Measurements from ENCODE around the gene TMCO6. TPM values are rescaled to one million over a fixed set of nuclear protein-coding genes. Genes with fewer than 3 reads are reported as not detected.
"Not testable (repeated sequence)": the region's sequence is repeated elsewhere in the genome, so short reads cannot be mapped to it uniquely, and the experiment has no call there.

Gene TMCO6
- total RNA-seq (10 to 100 TPM; 18.3 to 55.2 (median 24.5) TPM), polyA plus RNA-seq (10 to 100 TPM; 12.0 to 21.0 (median 18.2) TPM)
- long read RNA-seq, donor 1, partial matches to known transcripts, result 5 of 11 reads
- long read RNA-seq, donor 1, other reads (novel, unspliced or antisense), result 0 of 11 reads
- long read RNA-seq, donor 2, partial matches to known transcripts, result 232 of 241 reads
- long read RNA-seq, donor 2, other reads (novel, unspliced or antisense), result 7 of 241 reads

GRCh38 chr5:140639148-140639981, at the start of gene TMCO6:
Gene TMCO6, plus strand, starts transcription at chr5:140639451. Its CDS starts 77 bp downstream, at chr5:140639528.
- 0 to 1% (median 1%) methylated on average over 57 to 63 of the region's 63 CpGs for WGBS, 5 donors
- Histone ChIP-seq H3K4me1 (peaks cover 9 to 63% (median 37%) of the 10 kb centered on the region in 6 donors), H3K27me3 (replicated peaks in 1 of 7) (no peaks in the 10 kb centered on the region), H3K9me3 (no peaks in the 10 kb centered on the region), H3K4me3 (peak within 1 kb of the TSS; percentile 49 to 83 (median 72)), H3K36me3 (peaks cover 0 to 31% (median 22%) of the 10 kb centered on the region in 6 donors), H3K27ac (peak within 1 kb of the TSS; percentile 78 to 98 (median 94))
- TF ChIP-seq, protein P1, sequence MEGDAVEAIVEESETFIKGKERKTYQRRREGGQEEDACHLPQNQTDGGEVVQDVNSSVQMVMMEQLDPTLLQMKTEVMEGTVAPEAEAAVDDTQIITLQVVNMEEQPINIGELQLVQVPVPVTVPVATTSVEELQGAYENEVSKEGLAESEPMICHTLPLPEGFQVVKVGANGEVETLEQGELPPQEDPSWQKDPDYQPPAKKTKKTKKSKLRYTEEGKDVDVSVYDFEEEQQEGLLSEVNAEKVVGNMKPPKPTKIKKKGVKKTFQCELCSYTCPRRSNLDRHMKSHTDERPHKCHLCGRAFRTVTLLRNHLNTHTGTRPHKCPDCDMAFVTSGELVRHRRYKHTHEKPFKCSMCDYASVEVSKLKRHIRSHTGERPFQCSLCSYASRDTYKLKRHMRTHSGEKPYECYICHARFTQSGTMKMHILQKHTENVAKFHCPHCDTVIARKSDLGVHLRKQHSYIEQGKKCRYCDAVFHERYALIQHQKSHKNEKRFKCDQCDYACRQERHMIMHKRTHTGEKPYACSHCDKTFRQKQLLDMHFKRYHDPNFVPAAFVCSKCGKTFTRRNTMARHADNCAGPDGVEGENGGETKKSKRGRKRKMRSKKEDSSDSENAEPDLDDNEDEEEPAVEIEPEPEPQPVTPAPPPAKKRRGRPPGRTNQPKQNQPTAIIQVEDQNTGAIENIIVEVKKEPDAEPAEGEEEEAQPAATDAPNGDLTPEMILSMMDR (IDR thresholded peaks at IDR 0.05 in 8 of 11, conservative IDR thresholded peaks at IDR 0.05 in 3 of 11), result peak; percentile 37 to 94 (median 88)
- TF ChIP-seq POLR2AphosphoS5 (IDR thresholded peaks at IDR 0.05) (peak; percentile 95 to 96 (median 96)), POLR2A (IDR thresholded peaks at IDR 0.05) (peak in 2 of 3 donors; percentile 42 to 52)
- peak; percentile 100 for DNase-seq
- intact Hi-C loops (cut with DNase I; ENCODE audit: low total_unique reads), result loop anchor here (5.0 kb wide), 1 partner anchor 72 kb away; no protein-coding TSS in a partner anchor

DNA sequence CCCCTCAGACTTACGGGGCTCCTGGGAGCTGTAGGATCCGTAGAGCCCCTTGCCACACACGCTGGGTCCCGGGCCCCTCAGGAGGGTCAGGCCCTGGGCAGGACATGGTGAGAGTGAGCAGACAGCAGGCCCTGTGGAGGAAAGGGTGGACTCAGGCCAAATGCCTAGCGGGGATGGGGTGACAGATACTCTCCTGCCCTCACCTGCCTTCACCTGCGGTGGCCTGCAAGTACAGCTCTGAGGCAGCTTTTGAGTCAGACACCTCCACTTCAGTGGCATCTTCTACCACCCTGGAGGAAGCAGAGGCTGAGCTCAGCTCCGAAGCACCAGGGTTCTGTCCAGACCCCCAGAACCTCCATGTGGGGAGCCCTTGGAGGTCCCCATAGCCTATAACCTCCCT, 48.4 kb upstream of the TMCO6 start:
- Histone ChIP-seq H3K36me3 (no peaks in the 10 kb centered on the region), H3K27me3 (replicated peaks in 1 of 7) (no peaks in the 10 kb centered on the region), H3K9me3 (no peaks in the 10 kb centered on the region), H3K27ac (peak overlapping the region in 6 of 8 donors; percentile 20 to 89 (median 78)), H3K4me1 (peaks cover 10 to 75% (median 32%) of the 10 kb centered on the region in 6 donors), H3K4me3 (peak overlapping the region in 3 of 8 donors; percentile 23 to 41 (median 31))
- DNase-seq, result no peak
- intact Hi-C loops (cut with DNase I; ENCODE audit: low total_unique reads), result no loop called here
- 92 to 96% (median 95%) methylated on average over 4 to 7 of the region's 7 CpGs for WGBS, 5 donors
- TF ChIP-seq POLR2A (IDR thresholded peaks at IDR 0.05) (no peak), POLR2AphosphoS5 (IDR thresholded peaks at IDR 0.05) (no peak)
- TF ChIP-seq, protein P1 (IDR thresholded peaks at IDR 0.05 in 8 of 11, conservative IDR thresholded peaks at IDR 0.05 in 3 of 11), result no peak

DNA sequence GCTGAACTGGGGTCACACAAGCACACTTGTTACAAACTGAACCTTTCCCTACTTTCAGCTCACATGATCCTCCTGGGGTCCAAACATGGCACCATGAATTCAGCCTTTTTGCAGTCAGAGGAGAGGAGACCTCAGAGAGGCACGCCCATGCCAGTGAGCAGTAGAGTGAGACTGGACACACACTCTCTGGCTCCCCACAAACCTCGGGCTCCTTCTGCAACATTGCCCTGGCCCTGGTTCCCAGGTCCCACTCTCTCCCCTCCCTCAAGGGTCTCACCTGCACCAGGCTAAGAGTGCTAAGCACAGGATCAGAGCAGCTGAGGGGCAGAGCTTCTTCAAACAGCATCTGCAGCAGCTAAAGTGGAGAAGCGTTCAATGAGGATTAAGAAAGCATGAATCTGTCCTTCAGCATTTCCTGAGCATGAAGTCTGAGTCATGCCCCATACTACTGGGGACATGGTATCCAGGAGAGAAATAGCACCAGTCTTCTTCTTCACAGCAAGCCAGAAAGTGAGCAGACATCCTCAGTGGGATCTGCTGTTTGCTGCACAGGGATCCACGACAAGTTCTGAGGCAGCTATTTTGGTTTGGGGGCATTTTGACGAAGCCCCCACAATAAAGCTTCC, 47.4 kb upstream of the TMCO6 start:
- WGBS, 5 donors, result 65 to 76% (median 69%) methylated on average over 5 of the region's 5 CpGs
- no peaks in the 10 kb centered on the region for H3K27me3 ChIP-seq (replicated peaks in 1 of 7)
- DNase-seq, result no peak
- intact Hi-C loops (cut with DNase I; ENCODE audit: low total_unique reads), result no loop called here
- H3K4me1 ChIP-seq, result peaks cover 11 to 85% (median 41%) of the 10 kb centered on the region in 6 donors
- H3K27ac ChIP-seq, result peak overlapping the region in 7 of 8 donors; percentile 35 to 89 (median 75)
- H3K4me3 ChIP-seq, result peak overlapping the region in 4 of 8 donors; percentile 8 to 41 (median 27)
- H3K36me3 ChIP-seq, result no peaks in the 10 kb centered on the region
- H3K9me3 ChIP-seq, result no peaks in the 10 kb centered on the region
- TF ChIP-seq POLR2AphosphoS5 (IDR thresholded peaks at IDR 0.05) (peak in 1 of 3 donors; percentile 49), POLR2A (IDR thresholded peaks at IDR 0.05) (no peak)

- H3K9me3 ChIP-seq; H3K4me3 ChIP-seq; DNase-seq; intact Hi-C loops (cut with DNase I; ENCODE audit: low total_unique reads); H3K36me3 ChIP-seq; H3K27me3 ChIP-seq (replicated peaks in 1 of 7): not testable (repeated sequence)
- Histone ChIP-seq H3K27ac (peak overlapping the region in 1 of 8 donors; percentile 89), H3K4me1 (peaks cover 11 to 82% (median 43%) of the 10 kb centered on the region in 6 donors)
- 50 to 72% (median 62%) methylated on average over 10 to 14 of the region's 14 CpGs for WGBS, 5 donors
These were observed 46.2 kb upstream of the TMCO6 start for GRCh38 chr5:140593070-140593469.
